Pulmonary artery endothelial cell (primary cell): ENCODE results near the gene CHRNA5. TPM values are rescaled to one million over a fixed set of nuclear protein-coding genes. Genes with fewer than 3 reads are reported as not detected.

Source experiments
- DNase-seq: peaks from one replicate; pipeline ENCODE4 v3.0.0-alpha.2; 2011; ENCODE audit warnings: low read depth, low spot score
- total RNA-seq: library from RNA; depleted of rRNA; stranded (reverse); fragments of >200 nt; gene quantifications from 2 replicates; pipeline ENCODE4 v1.2.3, GENCODE V29; 2014

CHRNA5 gene
- total RNA-seq, 1 donor from 2014 or later, result 6.2 TPM

DNA sequence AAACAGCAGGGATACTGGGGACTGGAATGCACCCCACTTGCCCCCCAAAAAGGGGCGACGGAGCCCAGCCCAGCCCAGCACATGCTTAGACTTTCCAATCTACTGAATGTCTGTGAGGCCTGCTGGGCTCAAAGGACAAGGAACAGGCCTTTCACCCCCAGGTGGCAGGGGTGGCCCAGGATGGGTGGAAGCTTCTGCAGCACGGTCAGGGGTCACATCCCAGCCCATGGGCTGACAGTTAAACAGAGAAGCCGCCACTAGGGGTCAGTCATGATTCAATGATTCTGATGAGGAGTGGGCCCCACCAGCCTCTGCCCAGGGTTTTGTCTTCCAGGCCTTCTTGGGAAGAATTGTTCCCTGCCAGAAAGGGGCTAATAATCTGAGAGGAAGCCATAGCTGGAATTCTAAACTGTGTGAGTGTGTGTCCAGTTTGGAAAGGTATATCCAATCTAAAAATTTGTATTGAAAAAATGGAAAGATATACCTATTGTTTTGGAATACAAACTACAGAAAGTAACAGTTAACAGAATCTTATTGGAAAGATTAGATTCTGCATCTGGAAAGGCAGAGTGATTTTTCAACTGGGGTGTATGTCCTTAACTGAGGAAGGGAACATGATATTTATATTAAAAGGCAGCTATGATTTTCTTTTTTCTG is 73.5 kb downstream of the CHRNA5 start:
- DNase-seq, result no peak

DNA sequence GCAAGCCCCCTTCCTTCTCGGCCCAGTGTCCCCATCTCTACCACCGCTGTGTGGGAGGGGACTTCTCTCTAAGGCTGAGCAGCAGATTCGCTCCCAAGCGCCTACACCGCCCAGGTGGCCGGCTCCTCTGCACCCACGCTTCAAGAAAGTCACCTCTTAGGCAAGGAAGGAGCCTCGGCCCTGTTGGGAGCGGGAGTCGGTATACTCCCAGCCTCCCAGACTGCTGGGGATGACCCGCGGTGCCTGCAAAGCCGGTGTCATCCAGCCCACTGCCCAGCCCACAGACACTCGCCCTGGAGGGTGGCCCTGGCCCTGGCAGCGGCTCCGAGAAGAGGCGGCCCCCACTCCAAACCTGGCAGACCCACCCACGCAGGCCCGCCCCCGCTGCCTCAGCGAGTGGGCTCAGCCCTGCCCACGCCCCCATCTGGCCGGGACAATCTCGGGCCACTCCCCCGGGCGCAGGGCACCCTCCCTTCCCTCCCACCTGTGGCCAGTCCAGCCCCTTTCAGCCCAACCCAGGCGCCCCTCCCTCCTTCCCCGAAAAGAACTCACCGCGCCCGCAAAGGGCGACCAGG is 75.3 kb downstream of the CHRNA5 start:
- DNase-seq, result no peak

GRCh38 chr15:78641102-78641748 is 75.9 kb downstream of the CHRNA5 start, which contains the start of gene CHRNB4:
CHRNB4 (minus strand) TSS chr15:78641210; CDS start chr15:78641133, 77 bp downstream.
- DNase-seq, result no peak

DNA sequence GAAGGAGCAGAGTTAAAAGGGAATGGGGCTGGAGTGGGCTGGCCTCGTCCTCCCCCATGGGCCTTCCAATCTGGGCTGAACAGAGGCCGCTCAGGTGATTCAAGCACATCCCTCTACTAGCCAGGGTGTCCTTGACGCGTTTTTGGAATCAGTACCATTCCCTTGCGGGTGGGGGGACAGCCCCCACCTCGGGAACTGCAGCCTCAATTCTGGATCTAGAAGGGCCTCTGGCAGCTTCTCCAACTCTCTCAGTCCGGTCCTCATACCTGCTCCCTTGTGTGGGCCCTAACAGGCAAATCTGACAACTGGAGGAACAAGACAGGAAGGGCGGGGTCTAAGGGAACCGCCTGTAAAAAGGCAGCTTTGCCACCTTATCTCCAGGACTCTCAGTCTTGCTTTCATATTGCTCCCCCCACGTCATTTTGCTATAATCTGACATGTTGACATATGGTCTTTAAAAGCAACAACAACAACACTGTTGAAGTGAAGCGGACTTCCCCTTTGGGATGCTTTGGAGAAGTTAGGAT is 76.5 kb downstream of the CHRNA5 start:
- DNase-seq, result no peak

- no peak for DNase-seq
Observed at GRCh38 chr15:78642331-78642730, 77.0 kb downstream of the CHRNA5 start.

Other genes starting within 250 kb of the CHRNA5 start
- not detected in 2 replicates for gene CRABP1, start 225.2 kb upstream of the CHRNA5 start, total RNA-seq
- 21.4 and 23.5 TPM in 2 replicates for gene IREB2, start 127.3 kb upstream of the CHRNA5 start, total RNA-seq
- gene HYKK, start 57.9 kb upstream of the CHRNA5 start, total RNA-seq, result 2.3 and 2.6 TPM in 2 replicates
- 283 and 364 TPM in 2 replicates for gene PSMA4, start 25.1 kb upstream of the CHRNA5 start, total RNA-seq
- not detected in 2 replicates for gene CHRNA3, start 55.5 kb downstream of the CHRNA5 start, total RNA-seq
- not detected in 2 replicates for gene CHRNB4, start 75.7 kb downstream of the CHRNA5 start, total RNA-seq
- gene ADAMTS7, start 245.9 kb downstream of the CHRNA5 start, total RNA-seq, result 6.6 and 11.5 TPM in 2 replicates